HL-60 (cell line): ENCODE data around the gene RAI2.

Source experiments
- DNase-seq, 2 experiments: peaks; one replicate each; pipeline ENCODE4 v3.0.0-alpha.2; 2010 to 2020; ENCODE audit warnings: low read depth in 1 of 2, low spot score in 1 of 2
- H3K27ac ChIP-seq: fragments of 250-450 bp; sonication (Bioruptor Pico); replicated peaks from 2 replicates; pipeline ENCODE4 v1.5.1; 2020; ENCODE audit warnings: mild to moderate bottlenecking, moderate library complexity
- H3K27me3 ChIP-seq: fragments of 250-450 bp; sonication (Bioruptor Pico); 2 replicates; pipeline ENCODE4 v1.5.1; 2021; ENCODE audit warnings: mild to moderate bottlenecking, moderate library complexity; ENCODE audit not compliant: insufficient read depth, poor library complexity, severe bottlenecking
- H3K4me3 ChIP-seq: replicated peaks from 2 replicates; pipeline ENCODE4 v1.5.1; 2011; ENCODE audit warnings: mild to moderate bottlenecking, control low read depth, low read length; ENCODE audit not compliant: insufficient read depth
- CTCF ChIP-seq: IDR thresholded peaks from one replicate; pipeline ENCODE4 v1.5.1; 2011; ENCODE audit warnings: low read length, control low read depth, inconsistent platforms; ENCODE audit not compliant: insufficient read depth
- GABPA ChIP-seq: IDR thresholded peaks from 2 replicates; pipeline ENCODE4 v1.6.1; 2012; ENCODE audit warnings: low read depth
- POLR2AphosphoS5 ChIP-seq: IDR thresholded peaks from 2 replicates; pipeline ENCODE4 v1.6.1; 2012; ENCODE audit warnings: low read depth
- REST ChIP-seq: IDR thresholded peaks from 2 replicates; pipeline ENCODE4 v1.6.1; 2012; ENCODE audit warnings: low read depth; ENCODE audit not compliant: insufficient replicate concordance
- SPI1 ChIP-seq: IDR thresholded peaks from 2 replicates; pipeline ENCODE4 v1.6.1; 2012; ENCODE audit warnings: low read depth, mild to moderate bottlenecking, borderline replicate concordance
- long read RNA-seq: library from polyadenylated mRNA; unstranded; transcript quantifications from one replicate; pipeline ENCODE4 v2.0.0, GENCODE V29; 2020

Gene RAI2
- long read RNA-seq = 0 reads

- DNase-seq = no peak
- H3K4me3 ChIP-seq = no peak within 1 kb of the TSS
- H3K27me3 ChIP-seq = peaks cover 4% of the 10 kb centered on the region
- TF ChIP-seq GABPA = no peak
- TF ChIP-seq REST = no peak
- TF ChIP-seq SPI1 = no peak
- TF ChIP-seq POLR2AphosphoS5 = no peak
- TF ChIP-seq CTCF = no peak
- no peak within 1 kb of the TSS for H3K27ac ChIP-seq
Observed at GRCh38 chrX:17860811-17861488, at the start of gene RAI2. Gene RAI2 (minus strand): TSS chrX:17861298. CDS start chrX:17802010, 59,288 bp downstream.

- H3K27ac ChIP-seq = no peak overlapping the region
- H3K27me3 ChIP-seq = no peaks in the 10 kb centered on the region
- TF ChIP-seq CTCF (no peak), REST (no peak), POLR2AphosphoS5 (no peak), SPI1 (no peak), GABPA (no peak)
- no peak for DNase-seq
- no peak overlapping the region for H3K4me3 ChIP-seq
Observed at GRCh38 chrX:17888421-17888820, 27.3 kb upstream of the RAI2 start.

- H3K4me3 ChIP-seq = no peak overlapping the region
- no peaks in the 10 kb centered on the region for H3K27me3 ChIP-seq
- TF ChIP-seq REST (no peak), GABPA (no peak), CTCF (no peak), POLR2AphosphoS5 (no peak)
- H3K27ac ChIP-seq = no peak overlapping the region
- DNase-seq = no peak
Observed at GRCh38 chrX:17882680-17883079, 21.6 kb upstream of the RAI2 start.
